NB4 (cell line): ENCODE measurements around the gene RAB3B.
"Not testable (repeated sequence)": the region's sequence is repeated elsewhere in the genome, so short reads cannot be mapped to it uniquely, and the experiment has no call there.

Source experiments
- DNase-seq: peaks from one replicate; pipeline ENCODE4 v3.0.0; 2010; ENCODE audit warnings: low read depth
- H3K4me3 ChIP-seq: one replicate; pipeline ENCODE4 v1.5.1; 2011; ENCODE audit warnings: mild to moderate bottlenecking, low read depth, low read length, moderate library complexity
- MYC ChIP-seq: IDR thresholded peaks from 2 replicates; pipeline ENCODE4 v1.6.1; 2011; ENCODE audit warnings: low read depth, low read length
- POLR2A ChIP-seq: IDR thresholded peaks from 2 replicates; pipeline ENCODE4 v1.6.1; 2011; ENCODE audit warnings: mild to moderate bottlenecking; ENCODE audit not compliant: insufficient read length; ENCODE audit errors: extremely low read depth
- TF ChIP-seq, protein P1 (sequence below): IDR thresholded peaks from one replicate; pipeline ENCODE4 v1.5.1; 2012; ENCODE audit warnings: low read depth, low read length
- TF ChIP-seq, protein P2 (sequence below): IDR thresholded peaks from 2 replicates; pipeline ENCODE4 v1.6.1; 2011; ENCODE audit warnings: low read depth, low read length

The RAB3B gene

DNA sequence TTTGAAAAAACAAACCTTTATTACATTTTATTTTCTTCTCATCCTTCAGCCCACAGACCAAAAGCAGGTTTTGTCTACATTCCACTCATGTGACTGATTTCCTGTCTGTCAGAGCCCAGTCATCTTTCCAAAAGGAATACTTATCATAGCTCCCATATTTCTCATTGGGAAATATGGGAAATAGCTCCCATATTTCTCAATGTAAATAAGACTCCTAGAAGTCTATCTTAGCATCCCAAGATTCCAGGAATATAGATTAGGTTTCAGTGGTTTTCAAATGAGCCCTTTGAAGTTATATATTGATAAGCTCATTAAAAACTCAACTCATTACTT lies 92.8 kb downstream of the RAB3B start:
- TF ChIP-seq MYC (no peak), POLR2A (no peak)
- TF ChIP-seq, protein P1, sequence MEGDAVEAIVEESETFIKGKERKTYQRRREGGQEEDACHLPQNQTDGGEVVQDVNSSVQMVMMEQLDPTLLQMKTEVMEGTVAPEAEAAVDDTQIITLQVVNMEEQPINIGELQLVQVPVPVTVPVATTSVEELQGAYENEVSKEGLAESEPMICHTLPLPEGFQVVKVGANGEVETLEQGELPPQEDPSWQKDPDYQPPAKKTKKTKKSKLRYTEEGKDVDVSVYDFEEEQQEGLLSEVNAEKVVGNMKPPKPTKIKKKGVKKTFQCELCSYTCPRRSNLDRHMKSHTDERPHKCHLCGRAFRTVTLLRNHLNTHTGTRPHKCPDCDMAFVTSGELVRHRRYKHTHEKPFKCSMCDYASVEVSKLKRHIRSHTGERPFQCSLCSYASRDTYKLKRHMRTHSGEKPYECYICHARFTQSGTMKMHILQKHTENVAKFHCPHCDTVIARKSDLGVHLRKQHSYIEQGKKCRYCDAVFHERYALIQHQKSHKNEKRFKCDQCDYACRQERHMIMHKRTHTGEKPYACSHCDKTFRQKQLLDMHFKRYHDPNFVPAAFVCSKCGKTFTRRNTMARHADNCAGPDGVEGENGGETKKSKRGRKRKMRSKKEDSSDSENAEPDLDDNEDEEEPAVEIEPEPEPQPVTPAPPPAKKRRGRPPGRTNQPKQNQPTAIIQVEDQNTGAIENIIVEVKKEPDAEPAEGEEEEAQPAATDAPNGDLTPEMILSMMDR = no peak
- TF ChIP-seq, protein P2, sequence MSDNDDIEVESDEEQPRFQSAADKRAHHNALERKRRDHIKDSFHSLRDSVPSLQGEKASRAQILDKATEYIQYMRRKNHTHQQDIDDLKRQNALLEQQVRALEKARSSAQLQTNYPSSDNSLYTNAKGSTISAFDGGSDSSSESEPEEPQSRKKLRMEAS = no peak
- H3K4me3 ChIP-seq = no peak overlapping the region
- no peak for DNase-seq

DNA sequence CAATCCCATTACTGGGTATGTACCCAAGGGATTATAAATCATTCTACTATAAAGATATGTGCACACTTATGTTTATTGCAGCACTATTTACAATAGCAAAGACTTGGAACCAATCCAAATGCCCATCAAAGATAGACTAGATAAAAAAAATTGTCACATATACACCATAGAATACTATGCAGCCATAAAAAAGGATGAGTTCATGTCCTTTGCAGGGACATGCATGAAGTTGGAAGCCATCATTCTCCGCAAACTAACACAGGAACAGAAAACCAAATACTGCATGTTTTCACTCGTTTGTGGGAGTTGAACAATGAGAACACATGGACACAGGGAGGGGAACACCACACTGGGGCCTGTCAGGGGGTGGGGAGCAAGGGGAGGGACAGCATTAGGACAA lies 95.8 kb downstream of the RAB3B start:
- DNase-seq = not testable (repeated sequence)

DNA sequence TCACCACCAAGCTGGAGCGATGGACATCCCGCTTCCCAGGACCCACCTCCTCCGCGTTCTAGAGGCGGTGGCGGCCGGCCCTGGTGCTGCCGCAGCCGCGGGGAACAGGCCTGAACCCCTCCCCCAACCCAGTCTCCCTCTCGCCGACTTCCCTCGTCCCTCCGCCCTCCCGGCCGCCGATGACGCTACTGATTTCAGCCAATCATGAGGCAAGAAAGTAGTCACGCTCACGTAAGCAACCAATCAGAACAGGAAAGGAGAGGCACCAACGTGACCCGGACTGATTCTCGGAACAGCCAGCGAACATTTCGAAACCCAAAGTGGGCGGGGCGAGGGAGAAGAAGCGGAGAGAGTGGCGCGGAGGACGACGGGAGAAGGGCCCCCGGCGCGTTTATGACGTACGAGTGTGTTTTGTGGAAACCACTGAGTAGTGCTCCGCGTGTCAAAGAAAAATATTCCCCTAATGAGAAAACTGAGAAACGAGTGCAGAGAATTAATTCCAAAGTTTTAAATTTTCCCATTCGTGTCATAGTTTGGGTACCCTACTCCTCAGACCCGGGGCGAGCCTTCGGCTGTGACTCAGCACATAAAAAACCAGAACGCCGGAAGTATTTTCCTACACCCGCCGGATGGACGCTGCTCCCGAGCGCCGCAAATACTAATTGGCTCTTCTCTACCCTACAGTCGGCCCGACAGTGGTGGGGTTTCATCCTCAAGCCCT lies 111.7 kb downstream of the RAB3B start, which contains the start of gene NRDC:
TSS of gene NRDC (minus strand) at position 112 of the 721 bp plus-strand sequence. CDS start 112 bp downstream, outside the sequence.
- peak within 1 kb of the TSS; percentile 74 for H3K4me3 ChIP-seq
- DNase-seq = peak; percentile 99
- TF ChIP-seq, protein P1 = no peak
- TF ChIP-seq, protein P2 = peak; percentile 65; the same call in 1 of the 2 replicates
- TF ChIP-seq POLR2A = peak; percentile 85

More for the DNA sequence above, 95.8 kb downstream of the RAB3B start:
- H3K4me3 ChIP-seq = not testable (repeated sequence)

DNA sequence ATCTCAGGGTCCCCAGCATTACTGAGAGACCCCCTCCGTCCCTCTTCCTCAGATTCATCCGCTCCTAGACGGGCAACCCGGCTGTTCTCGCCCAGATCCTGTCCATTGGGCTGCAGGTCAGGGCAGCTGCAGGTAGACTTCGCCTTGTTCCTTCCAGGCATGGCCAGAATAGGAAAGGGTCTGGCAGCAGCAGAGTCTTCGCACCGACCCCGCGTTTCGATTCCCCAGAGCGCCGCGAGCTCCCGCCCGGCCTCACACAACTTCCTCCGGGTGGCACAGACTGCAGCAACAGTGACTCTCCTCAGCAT lies 112.2 kb downstream of the RAB3B start:
- peak overlapping the region; percentile 74 for H3K4me3 ChIP-seq
- DNase-seq = no peak

DNA sequence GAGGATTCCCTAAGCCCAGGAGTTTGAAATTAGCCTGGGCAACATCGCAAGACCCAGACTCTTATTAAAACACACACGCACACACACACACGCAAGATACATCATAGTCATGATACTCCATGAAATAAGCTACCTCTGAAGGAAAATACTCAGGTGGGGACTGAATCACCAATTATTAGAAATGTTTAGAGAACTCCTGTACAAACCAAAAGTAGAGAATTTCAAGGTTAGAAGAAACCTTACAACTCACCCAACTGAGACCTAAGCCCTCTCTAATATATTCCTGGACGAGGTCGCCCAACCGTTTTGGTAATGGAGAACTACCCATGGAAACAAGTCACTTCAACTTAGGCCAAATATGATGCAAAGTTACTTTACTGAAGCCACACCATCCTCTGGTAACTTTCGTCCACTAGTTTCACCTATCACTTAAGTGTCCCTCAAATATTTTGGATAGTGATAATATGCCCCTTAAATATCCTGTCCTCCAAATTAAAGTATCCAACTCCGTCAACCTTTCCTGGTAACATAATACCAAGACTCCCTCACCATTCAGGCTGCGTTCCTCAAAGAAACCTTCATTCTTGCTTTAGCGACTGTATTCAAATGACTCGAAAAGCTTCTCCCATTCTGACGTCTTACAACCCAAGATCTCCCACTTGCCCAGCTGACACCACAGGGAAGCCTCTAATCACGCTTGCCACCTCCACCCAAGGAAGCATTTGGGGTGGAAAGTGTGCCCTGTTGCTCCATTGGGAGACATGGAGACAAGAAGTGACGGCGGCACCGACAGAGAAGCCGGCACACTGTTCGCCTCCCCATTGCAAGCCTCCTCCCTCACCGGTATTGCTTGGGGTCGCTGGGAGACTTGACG lies 112.8 kb downstream of the RAB3B start:
- peak; percentile 52 for DNase-seq
- H3K4me3 ChIP-seq = peak overlapping the region; percentile 74
- TF ChIP-seq, protein P2 = no peak
- TF ChIP-seq POLR2A = no peak
- TF ChIP-seq, protein P1 = no peak
- TF ChIP-seq MYC = no peak

More for the DNA sequence above, 112.2 kb downstream of the RAB3B start:
- TF ChIP-seq, protein P1 = no peak
- TF ChIP-seq, protein P2 = 0 out of 2 replicates have a peak, but pooled peaks have one; percentile 8

DNA sequence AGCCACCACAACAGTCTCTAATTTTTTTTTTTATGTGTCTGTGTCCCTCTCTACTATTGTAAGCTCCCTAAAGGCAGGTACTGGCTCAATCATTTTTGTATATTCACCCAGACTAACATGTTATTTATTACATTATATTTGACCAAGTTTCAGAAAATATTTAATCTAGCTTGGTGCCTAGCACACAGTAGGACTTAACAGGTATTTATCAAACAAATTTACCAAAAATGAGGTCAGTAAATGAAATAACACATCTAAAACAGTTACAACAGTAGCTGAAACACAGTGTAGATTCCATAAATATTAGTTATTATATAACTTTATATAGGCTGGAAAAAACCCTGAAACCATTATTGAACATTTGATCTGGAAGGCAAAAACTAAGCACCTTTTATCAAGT lies 114.7 kb downstream of the RAB3B start:
- peak overlapping the region; percentile 74 for H3K4me3 ChIP-seq
- TF ChIP-seq POLR2A = no peak
- TF ChIP-seq, protein P1 = no peak
- TF ChIP-seq, protein P2 = no peak
- TF ChIP-seq MYC = no peak
- DNase-seq = no peak
